HG02981 (cell line): ENCODE results near the gene EML4.

Experiments
- ATAC-seq: cut with Tn5 transposase; IDR thresholded peaks from one replicate; pipeline ENCODE4 v1.9.1; 2021; ENCODE audit warnings: mild to moderate bottlenecking, moderate library complexity; ENCODE audit not compliant: unreplicated experiment

Gene EML4

GRCh38 chr2:42192652-42193566, 23.8 kb downstream of the EML4 start:
- no peak for ATAC-seq

- ATAC-seq, result no peak
These were observed 24.6 kb downstream of the EML4 start for GRCh38 chr2:42193722-42194187.

GRCh38 chr2:42194428-42194827, 25.3 kb downstream of the EML4 start:
- no peak for ATAC-seq

- ATAC-seq, result no peak
These were observed 26.4 kb downstream of the EML4 start for GRCh38 chr2:42195559-42195958.

GRCh38 chr2:42196070-42196402, 26.9 kb downstream of the EML4 start:
- no peak for ATAC-seq

GRCh38 chr2:42196403-42197267, 27.5 kb downstream of the EML4 start:
- ATAC-seq, result no peak

- ATAC-seq, result no peak
These were observed 28.6 kb downstream of the EML4 start for GRCh38 chr2:42197792-42198191.

- ATAC-seq, result no peak
These were observed 29.3 kb downstream of the EML4 start for GRCh38 chr2:42198466-42198865.

- no peak for ATAC-seq
These were observed 29.8 kb downstream of the EML4 start for GRCh38 chr2:42199002-42199401.

- ATAC-seq, result no peak
These were observed 30.5 kb downstream of the EML4 start for GRCh38 chr2:42199626-42200025.

- no peak for ATAC-seq
These were observed 32.0 kb downstream of the EML4 start for GRCh38 chr2:42200926-42201855.

GRCh38 chr2:42202634-42203008, 33.5 kb downstream of the EML4 start:
- ATAC-seq, result no peak

- ATAC-seq, result no peak
These were observed 34.6 kb downstream of the EML4 start for GRCh38 chr2:42203792-42204191.

GRCh38 chr2:42205337-42205736, 36.2 kb downstream of the EML4 start:
- ATAC-seq, result no peak

GRCh38 chr2:42207826-42208225, 38.7 kb downstream of the EML4 start:
- ATAC-seq, result no peak

- ATAC-seq, result no peak
These were observed 41.0 kb downstream of the EML4 start for GRCh38 chr2:42210203-42210602.

- ATAC-seq, result no peak
These were observed 42.1 kb downstream of the EML4 start for GRCh38 chr2:42211291-42211690.

GRCh38 chr2:42214669-42215068, 45.5 kb downstream of the EML4 start:
- ATAC-seq, result no peak

- ATAC-seq, result no peak
These were observed 47.5 kb downstream of the EML4 start for GRCh38 chr2:42216694-42217093.

- no peak for ATAC-seq
These were observed 48.2 kb downstream of the EML4 start for GRCh38 chr2:42217307-42217706.

- ATAC-seq, result no peak
These were observed 48.8 kb downstream of the EML4 start for GRCh38 chr2:42217914-42218313.
